Measurements from ENCODE around the gene RAB40B. TPM values are rescaled to one million over a fixed set of nuclear protein-coding genes. Genes with fewer than 3 reads are reported as not detected.

The RAB40B gene
- total and polyA plus RNA-seq, 2 of the 13 experiments (the other 11 are each of a cell fraction or from before 2014, with no cell fraction given), result 6.2 to 6.5 TPM

DNA sequence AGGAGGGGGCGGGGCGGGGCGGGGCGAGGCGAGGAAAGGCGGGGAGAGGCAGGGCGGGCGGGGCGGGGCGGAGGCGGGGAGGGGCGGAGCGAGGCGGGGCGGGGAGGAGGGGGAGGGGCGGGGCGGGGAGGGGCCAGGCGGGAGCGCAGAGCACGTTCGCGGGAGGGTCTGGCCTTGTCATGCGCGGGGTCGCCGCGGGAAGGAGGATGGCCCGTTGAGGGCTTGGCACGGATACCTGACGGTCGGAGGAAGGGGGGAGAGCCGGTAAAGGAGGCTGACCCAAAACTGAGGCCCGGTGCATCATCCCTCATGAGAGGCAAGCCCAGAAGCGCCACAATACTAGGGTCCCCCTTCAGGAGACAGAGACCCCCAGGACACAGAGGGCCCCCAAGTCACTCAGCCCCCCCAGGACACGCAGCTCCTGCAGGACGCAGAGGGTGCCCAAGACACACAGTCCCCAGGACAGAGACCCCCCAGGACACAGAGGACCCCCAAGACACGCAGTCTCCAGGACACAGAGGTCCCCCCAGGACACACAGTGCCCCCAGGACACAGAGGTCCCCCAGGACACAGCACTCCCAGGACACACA is 49.7 kb downstream of the RAB40B start:
- Histone ChIP-seq H3K27ac (ENCODE audit: extremely low read length, insufficient read depth, low read length) (no peak overlapping the region), H3K9ac (ENCODE audit: insufficient read depth, low read depth, low read length) (peak overlapping the region; percentile 60), H3K36me3 (replicated peaks in 1 of 2; ENCODE audit: control insufficient read depth in 1 of 2, insufficient read depth in 2 of 2, low read length in 2 of 2) (peaks cover 9% of the 10 kb centered on the region in 2 experiments), H3K4me1 (ENCODE audit: insufficient read depth, low read length) (peaks cover 52% of the 10 kb centered on the region), H3K9me3 (ENCODE audit: low read length) (no peaks in the 10 kb centered on the region), H3K27me3 (ENCODE audit: control insufficient read depth in 1 of 2, insufficient read depth in 2 of 2, low read length in 2 of 2) (no peaks in the 10 kb centered on the region; a peak in 1 of 5 replicates), H3K4me2 (ENCODE audit: low read depth, low read length) (peak overlapping the region; percentile 85), H3K4me3 (replicated peaks in 1 of 3; ENCODE audit: insufficient read depth in 1 of 3, low read depth in 2 of 3, low read length in 3 of 3) (peak overlapping the region; percentile 43 to 74 (median 45)), H2AFZ (ENCODE audit: low read length) (no peak overlapping the region), H4K20me1 (ENCODE audit: insufficient read depth, low read length) (peaks cover 34% of the 10 kb centered on the region), H3K79me2 (ENCODE audit: insufficient read depth, low read length) (peaks cover 39% of the 10 kb centered on the region)
- WGBS (ENCODE audit: low lambda C conversion rate), result 10% methylated on average over 25 of the region's 37 CpGs
- in situ Hi-C loops (cut with HindIII; ENCODE audit: extremely low pct_ligation_motif_present, low pct_unique_long_range_greater_than_20kb), result no loop called here
- ChIA-PET POLR2A (no interaction called here), CTCF (ENCODE audit: low intra/inter-chr PET ratio, low total read pairs) (no interaction called here)
- peak; percentile 6; the same call in 2 of the 3 replicates for ATAC-seq
- no peak for FAIRE-seq
- intact Hi-C loops (cut with micrococcal nuclease; ENCODE audit: unreplicated experiment), result no loop called here
- no peak for DNase-seq (ENCODE audit: low spot score)
- no TSS peak for BruUV-seq (replicated peaks)
- no peak for TF ChIP-seq SP1 (IDR thresholded peaks at IDR 0.05)
- TF ChIP-seq SP1 (CRISPR knock-in tag; IDR thresholded peaks at IDR 0.05), result 0 out of 2 replicates have a peak, but pooled peaks have one; percentile 24
- TF ChIP-seq CC2D1A (CRISPR knock-in tag; IDR thresholded peaks at IDR 0.05), result no peak
- TF ChIP-seq, protein P1, sequence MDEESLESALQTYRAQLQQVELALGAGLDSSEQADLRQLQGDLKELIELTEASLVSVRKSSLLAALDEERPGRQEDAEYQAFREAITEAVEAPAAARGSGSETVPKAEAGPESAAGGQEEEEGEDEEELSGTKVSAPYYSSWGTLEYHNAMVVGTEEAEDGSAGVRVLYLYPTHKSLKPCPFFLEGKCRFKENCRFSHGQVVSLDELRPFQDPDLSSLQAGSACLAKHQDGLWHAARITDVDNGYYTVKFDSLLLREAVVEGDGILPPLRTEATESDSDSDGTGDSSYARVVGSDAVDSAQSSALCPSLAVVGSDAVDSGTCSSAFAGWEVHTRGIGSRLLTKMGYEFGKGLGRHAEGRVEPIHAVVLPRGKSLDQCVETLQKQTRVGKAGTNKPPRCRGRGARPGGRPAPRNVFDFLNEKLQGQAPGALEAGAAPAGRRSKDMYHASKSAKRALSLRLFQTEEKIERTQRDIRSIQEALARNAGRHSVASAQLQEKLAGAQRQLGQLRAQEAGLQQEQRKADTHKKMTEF (CRISPR knock-in tag; IDR thresholded peaks at IDR 0.05), result no peak
- TF ChIP-seq, protein P2, sequence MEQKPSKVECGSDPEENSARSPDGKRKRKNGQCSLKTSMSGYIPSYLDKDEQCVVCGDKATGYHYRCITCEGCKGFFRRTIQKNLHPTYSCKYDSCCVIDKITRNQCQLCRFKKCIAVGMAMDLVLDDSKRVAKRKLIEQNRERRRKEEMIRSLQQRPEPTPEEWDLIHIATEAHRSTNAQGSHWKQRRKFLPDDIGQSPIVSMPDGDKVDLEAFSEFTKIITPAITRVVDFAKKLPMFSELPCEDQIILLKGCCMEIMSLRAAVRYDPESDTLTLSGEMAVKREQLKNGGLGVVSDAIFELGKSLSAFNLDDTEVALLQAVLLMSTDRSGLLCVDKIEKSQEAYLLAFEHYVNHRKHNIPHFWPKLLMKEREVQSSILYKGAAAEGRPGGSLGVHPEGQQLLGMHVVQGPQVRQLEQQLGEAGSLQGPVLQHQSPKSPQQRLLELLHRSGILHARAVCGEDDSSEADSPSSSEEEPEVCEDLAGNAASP (CRISPR knock-in tag; IDR thresholded peaks at IDR 0.05; ENCODE audit: borderline replicate concordance), result no peak
- no peak for TF ChIP-seq SRSF9 (IDR thresholded peaks at IDR 0.05; ENCODE audit: borderline replicate concordance, insufficient read depth, low read depth, low read length, poor library complexity, severe bottlenecking)
- TF ChIP-seq, protein P3, sequence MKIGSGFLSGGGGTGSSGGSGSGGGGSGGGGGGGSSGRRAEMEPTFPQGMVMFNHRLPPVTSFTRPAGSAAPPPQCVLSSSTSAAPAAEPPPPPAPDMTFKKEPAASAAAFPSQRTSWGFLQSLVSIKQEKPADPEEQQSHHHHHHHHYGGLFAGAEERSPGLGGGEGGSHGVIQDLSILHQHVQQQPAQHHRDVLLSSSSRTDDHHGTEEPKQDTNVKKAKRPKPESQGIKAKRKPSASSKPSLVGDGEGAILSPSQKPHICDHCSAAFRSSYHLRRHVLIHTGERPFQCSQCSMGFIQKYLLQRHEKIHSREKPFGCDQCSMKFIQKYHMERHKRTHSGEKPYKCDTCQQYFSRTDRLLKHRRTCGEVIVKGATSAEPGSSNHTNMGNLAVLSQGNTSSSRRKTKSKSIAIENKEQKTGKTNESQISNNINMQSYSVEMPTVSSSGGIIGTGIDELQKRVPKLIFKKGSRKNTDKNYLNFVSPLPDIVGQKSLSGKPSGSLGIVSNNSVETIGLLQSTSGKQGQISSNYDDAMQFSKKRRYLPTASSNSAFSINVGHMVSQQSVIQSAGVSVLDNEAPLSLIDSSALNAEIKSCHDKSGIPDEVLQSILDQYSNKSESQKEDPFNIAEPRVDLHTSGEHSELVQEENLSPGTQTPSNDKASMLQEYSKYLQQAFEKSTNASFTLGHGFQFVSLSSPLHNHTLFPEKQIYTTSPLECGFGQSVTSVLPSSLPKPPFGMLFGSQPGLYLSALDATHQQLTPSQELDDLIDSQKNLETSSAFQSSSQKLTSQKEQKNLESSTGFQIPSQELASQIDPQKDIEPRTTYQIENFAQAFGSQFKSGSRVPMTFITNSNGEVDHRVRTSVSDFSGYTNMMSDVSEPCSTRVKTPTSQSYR (CRISPR knock-in tag; IDR thresholded peaks at IDR 0.05; ENCODE audit: borderline replicate concordance), result peak; percentile 56; the same call in 1 of the 2 replicates
- TF ChIP-seq ZNF749 (CRISPR knock-in tag; IDR thresholded peaks at IDR 0.05; ENCODE audit: borderline replicate concordance), result no peak
- TF ChIP-seq POLR2A (IDR thresholded peaks at IDR 0.05; ENCODE audit: insufficient read depth in 1 of 2, low read depth in 2 of 2, low read length in 2 of 2), result peak in 1 of 2 experiments; percentile 71; a peak in 2 of 4 replicates
- TF ChIP-seq, protein P4, sequence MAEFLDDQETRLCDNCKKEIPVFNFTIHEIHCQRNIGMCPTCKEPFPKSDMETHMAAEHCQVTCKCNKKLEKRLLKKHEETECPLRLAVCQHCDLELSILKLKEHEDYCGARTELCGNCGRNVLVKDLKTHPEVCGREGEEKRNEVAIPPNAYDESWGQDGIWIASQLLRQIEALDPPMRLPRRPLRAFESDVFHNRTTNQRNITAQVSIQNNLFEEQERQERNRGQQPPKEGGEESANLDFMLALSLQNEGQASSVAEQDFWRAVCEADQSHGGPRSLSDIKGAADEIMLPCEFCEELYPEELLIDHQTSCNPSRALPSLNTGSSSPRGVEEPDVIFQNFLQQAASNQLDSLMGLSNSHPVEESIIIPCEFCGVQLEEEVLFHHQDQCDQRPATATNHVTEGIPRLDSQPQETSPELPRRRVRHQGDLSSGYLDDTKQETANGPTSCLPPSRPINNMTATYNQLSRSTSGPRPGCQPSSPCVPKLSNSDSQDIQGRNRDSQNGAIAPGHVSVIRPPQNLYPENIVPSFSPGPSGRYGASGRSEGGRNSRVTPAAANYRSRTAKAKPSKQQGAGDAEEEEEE (CRISPR knock-in tag; IDR thresholded peaks at IDR 0.05; ENCODE audit: borderline replicate concordance), result 0 out of 2 replicates have a peak, but pooled peaks have one; percentile 32
- TF ChIP-seq, protein P5, sequence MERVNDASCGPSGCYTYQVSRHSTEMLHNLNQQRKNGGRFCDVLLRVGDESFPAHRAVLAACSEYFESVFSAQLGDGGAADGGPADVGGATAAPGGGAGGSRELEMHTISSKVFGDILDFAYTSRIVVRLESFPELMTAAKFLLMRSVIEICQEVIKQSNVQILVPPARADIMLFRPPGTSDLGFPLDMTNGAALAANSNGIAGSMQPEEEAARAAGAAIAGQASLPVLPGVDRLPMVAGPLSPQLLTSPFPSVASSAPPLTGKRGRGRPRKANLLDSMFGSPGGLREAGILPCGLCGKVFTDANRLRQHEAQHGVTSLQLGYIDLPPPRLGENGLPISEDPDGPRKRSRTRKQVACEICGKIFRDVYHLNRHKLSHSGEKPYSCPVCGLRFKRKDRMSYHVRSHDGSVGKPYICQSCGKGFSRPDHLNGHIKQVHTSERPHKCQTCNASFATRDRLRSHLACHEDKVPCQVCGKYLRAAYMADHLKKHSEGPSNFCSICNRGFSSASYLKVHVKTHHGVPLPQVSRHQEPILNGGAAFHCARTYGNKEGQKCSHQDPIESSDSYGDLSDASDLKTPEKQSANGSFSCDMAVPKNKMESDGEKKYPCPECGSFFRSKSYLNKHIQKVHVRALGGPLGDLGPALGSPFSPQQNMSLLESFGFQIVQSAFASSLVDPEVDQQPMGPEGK (CRISPR knock-in tag; IDR thresholded peaks at IDR 0.05), result peak; percentile 28; the same call in 1 of the 2 replicates
- peak; percentile 96 for TF ChIP-seq HNRNPK (IDR thresholded peaks at IDR 0.05; ENCODE audit: low read depth, low read length, poor library complexity, severe bottlenecking)
- TF ChIP-seq GFI1 (CRISPR knock-in tag; IDR thresholded peaks at IDR 0.05; ENCODE audit: borderline replicate concordance), result no peak
- TF ChIP-seq SMC3 (IDR thresholded peaks at IDR 0.05; ENCODE audit: low read length), result no peak
